Neural progenitor cell (in vitro differentiated cells): ENCODE data around the gene TATDN3. TPM values are rescaled to one million over a fixed set of nuclear protein-coding genes. Genes with fewer than 3 reads are reported as not detected.
"Not testable (repeated sequence)": the region's sequence is repeated elsewhere in the genome, so short reads cannot be mapped to it uniquely, and the experiment has no call there.

ENCODE experiments used
- DNase-seq: peaks from one replicate; pipeline ENCODE4 v3.0.0-alpha.2; 2016; ENCODE audit warnings: low spot score
- H2AFZ ChIP-seq: fragments of 200-600 bp; sonication (generic); replicated peaks from 2 replicates; pipeline ENCODE4 v1.6.1; 2016; ENCODE audit warnings: antibody characterized with exemption
- H3F3A ChIP-seq: fragments of 200-600 bp; sonication (generic); 2 replicates; pipeline ENCODE4 v1.6.1; 2016; ENCODE audit warnings: antibody characterized with exemption, low read depth
- H3K27ac ChIP-seq: fragments of 200-600 bp; sonication (generic); 2 replicates; pipeline ENCODE4 v1.5.1; 2016; ENCODE audit warnings: mild to moderate bottlenecking
- H3K27me3 ChIP-seq: fragments of 200-600 bp; sonication (generic); 2 replicates; pipeline ENCODE4 v1.6.1; 2016; ENCODE audit warnings: mild to moderate bottlenecking, moderate library complexity
- H3K36me3 ChIP-seq: fragments of 200-600 bp; sonication (generic); 2 replicates; pipeline ENCODE4 v1.5.1; 2016
- H3K4me1 ChIP-seq: fragments of 200-600 bp; sonication (generic); 2 replicates; pipeline ENCODE4 v1.6.1; 2016; ENCODE audit warnings: mixed run types
- H3K4me2 ChIP-seq: fragments of 200-600 bp; sonication (generic); 2 replicates; pipeline ENCODE4 v1.6.1; 2016
- H3K4me3 ChIP-seq: fragments of 200-600 bp; sonication (generic); 2 replicates; pipeline ENCODE4 v1.5.1; 2016
- H3K79me2 ChIP-seq: fragments of 200-600 bp; sonication (generic); 2 replicates; pipeline ENCODE4 v1.6.1; 2016; ENCODE audit warnings: low read depth
- H3K9ac ChIP-seq: fragments of 200-600 bp; sonication (generic); 2 replicates; pipeline ENCODE4 v1.6.1; 2016
- H3K9me3 ChIP-seq: fragments of 200-600 bp; sonication (generic); 2 replicates; pipeline ENCODE4 v1.5.1; 2016; ENCODE audit warnings: low read depth
- H4K20me1 ChIP-seq: fragments of 200-600 bp; sonication (generic); 2 replicates; pipeline ENCODE4 v1.6.1; 2016; ENCODE audit warnings: low read depth
- H3K27ac Mint-ChIP-seq: 3 replicates; pipeline ENCODE4 v1.8.0; 2021; ENCODE audit warnings: mixed read lengths
- H3K27me3 Mint-ChIP-seq: 2 replicates; pipeline ENCODE4 v1.8.0; 2022; ENCODE audit warnings: low read depth, mild to moderate bottlenecking, inconsistent platforms, moderate library complexity, mixed read lengths; ENCODE audit not compliant: insufficient read depth
- H3K36me3 Mint-ChIP-seq: 3 replicates; pipeline ENCODE4 v1.8.0; 2021; ENCODE audit warnings: mixed read lengths
- H3K4me1 Mint-ChIP-seq: 3 replicates; pipeline ENCODE4 v1.8.0; 2021; ENCODE audit warnings: mixed read lengths
- H3K4me3 Mint-ChIP-seq: 3 replicates; pipeline ENCODE4 v1.8.0; 2021; ENCODE audit warnings: mild to moderate bottlenecking, moderate library complexity, mixed read lengths
- H3K9me3 Mint-ChIP-seq: 3 replicates; pipeline ENCODE4 v1.8.0; 2020; ENCODE audit warnings: mixed read lengths
- CTCF ChIP-seq: fragments of 200-600 bp; sonication (generic); IDR thresholded peaks from 2 replicates; pipeline ENCODE4 v1.5.1; 2017; ENCODE audit warnings: antibody characterized with exemption, mild to moderate bottlenecking
- EZH2 ChIP-seq: fragments of 200-600 bp; sonication (generic); IDR thresholded peaks from 2 replicates; pipeline ENCODE4 v1.6.1; 2017; ENCODE audit warnings: antibody characterized with exemption, mild to moderate bottlenecking, moderate library complexity
- EZH2phosphoT487 ChIP-seq: fragments of 200-600 bp; sonication (generic); IDR thresholded peaks from 2 replicates; pipeline ENCODE4 v1.6.1; 2017; ENCODE audit warnings: antibody characterized with exemption
- total RNA-seq: library from RNA; depleted of rRNA; stranded (reverse); fragments of >200 nt; gene quantifications from 2 replicates; pipeline ENCODE4 v1.2.3, GENCODE V29; 2015; ENCODE audit warnings: low replicate concordance

The TATDN3 gene
- total RNA-seq, 1 donor from 2014 or later: 18.8 TPM

GRCh38 chr1:212774584-212774983 is 17.1 kb upstream of the TATDN3 start:
- no peaks in the 10 kb centered on the region for H3K27me3 ChIP-seq
- H3K9ac ChIP-seq: no peak overlapping the region
- Mint-ChIP-seq H3K9me3 (peaks cover 27% of the 10 kb centered on the region), H3K27ac (no peak overlapping the region), H3K4me3 (no peak overlapping the region), H3K36me3 (peaks cover 58% of the 10 kb centered on the region), H3K27me3 (no peaks in the 10 kb centered on the region), H3K4me1 (no peaks in the 10 kb centered on the region)
- H3F3A ChIP-seq: no peaks in the 10 kb centered on the region
- H4K20me1 ChIP-seq: peaks cover 4% of the 10 kb centered on the region
- TF ChIP-seq EZH2phosphoT487 (no peak), EZH2 (no peak), CTCF (no peak)
- no peak for DNase-seq
- peaks cover 15% of the 10 kb centered on the region for H3K36me3 ChIP-seq
- no peak overlapping the region for H3K4me3 ChIP-seq
- H3K4me1 ChIP-seq: no peaks in the 10 kb centered on the region
- H3K4me2 ChIP-seq: no peak overlapping the region
- H3K9me3 ChIP-seq: peaks cover 3% of the 10 kb centered on the region
- no peak overlapping the region for H3K27ac ChIP-seq
- no peak overlapping the region for H2AFZ ChIP-seq
- H3K79me2 ChIP-seq: peaks cover 52% of the 10 kb centered on the region

GRCh38 chr1:212775241-212775640 is 16.5 kb upstream of the TATDN3 start:
- H3K4me3 Mint-ChIP-seq: no peak overlapping the region
- Histone ChIP-seq H3K9ac (no peak overlapping the region), H3K4me3 (no peak overlapping the region), H3K79me2 (peaks cover 45% of the 10 kb centered on the region), H3K27me3 (no peaks in the 10 kb centered on the region), H4K20me1 (peaks cover 4% of the 10 kb centered on the region), H2AFZ (no peak overlapping the region), H3K36me3 (peaks cover 9% of the 10 kb centered on the region), H3K9me3 (no peaks in the 10 kb centered on the region), H3K4me1 (no peaks in the 10 kb centered on the region), H3K27ac (no peak overlapping the region), H3F3A (no peaks in the 10 kb centered on the region), H3K4me2 (no peak overlapping the region)
- peaks cover 22% of the 10 kb centered on the region for H3K9me3 Mint-ChIP-seq
- no peak for TF ChIP-seq EZH2phosphoT487
- no peak for TF ChIP-seq CTCF
- no peak for TF ChIP-seq EZH2
- H3K4me1 Mint-ChIP-seq: no peaks in the 10 kb centered on the region
- H3K27me3 Mint-ChIP-seq: peaks cover under 1% of the 10 kb centered on the region
- no peak for DNase-seq
- H3K36me3 Mint-ChIP-seq: peaks cover 53% of the 10 kb centered on the region
- no peak overlapping the region for H3K27ac Mint-ChIP-seq

GRCh38 chr1:212777151-212777550 is 14.5 kb upstream of the TATDN3 start:
- Histone ChIP-seq H3K4me3 (no peak overlapping the region), H4K20me1 (peaks cover 4% of the 10 kb centered on the region), H3K9ac (no peak overlapping the region), H3K79me2 (peaks cover 27% of the 10 kb centered on the region), H3K27ac (no peak overlapping the region), H2AFZ (no peak overlapping the region), H3K4me1 (no peaks in the 10 kb centered on the region), H3K27me3 (no peaks in the 10 kb centered on the region), H3K36me3 (peaks cover 19% of the 10 kb centered on the region), H3F3A (peaks cover 4% of the 10 kb centered on the region), H3K9me3 (no peaks in the 10 kb centered on the region), H3K4me2 (no peak overlapping the region)
- H3K27me3 Mint-ChIP-seq: peaks cover 2% of the 10 kb centered on the region
- DNase-seq: no peak
- no peaks in the 10 kb centered on the region for H3K4me1 Mint-ChIP-seq
- no peak for TF ChIP-seq CTCF
- no peak for TF ChIP-seq EZH2
- TF ChIP-seq EZH2phosphoT487: no peak
- peaks cover 11% of the 10 kb centered on the region for H3K9me3 Mint-ChIP-seq
- H3K36me3 Mint-ChIP-seq: peaks cover 46% of the 10 kb centered on the region
- H3K27ac Mint-ChIP-seq: no peak overlapping the region
- no peak overlapping the region for H3K4me3 Mint-ChIP-seq

GRCh38 chr1:212779086-212779485 is 12.6 kb upstream of the TATDN3 start:
- H3K4me3 Mint-ChIP-seq, H3K4me3 ChIP-seq, H3K27me3 Mint-ChIP-seq, H3K27me3 ChIP-seq, DNase-seq, H3K27ac ChIP-seq, H3K27ac Mint-ChIP-seq, H3K4me2 ChIP-seq, H2AFZ ChIP-seq, H3F3A ChIP-seq, H4K20me1 ChIP-seq, H3K4me1 ChIP-seq, H3K4me1 Mint-ChIP-seq, H3K9ac ChIP-seq, H3K9me3 Mint-ChIP-seq, H3K79me2 ChIP-seq, H3K9me3 ChIP-seq: not testable (repeated sequence)
- peaks cover 38% of the 10 kb centered on the region for H3K36me3 Mint-ChIP-seq
- peaks cover 25% of the 10 kb centered on the region for H3K36me3 ChIP-seq
